ENCODE data around the gene CSAD. TPM values are rescaled to one million over a fixed set of nuclear protein-coding genes. Genes with fewer than 3 reads are reported as not detected.
"Not testable (repeated sequence)": the region's sequence is repeated elsewhere in the genome, so short reads cannot be mapped to it uniquely, and the experiment has no call there.

CSAD gene
- total RNA-seq, 2 experiments from 2014 or later = 14.1 to 14.8 TPM

DNA sequence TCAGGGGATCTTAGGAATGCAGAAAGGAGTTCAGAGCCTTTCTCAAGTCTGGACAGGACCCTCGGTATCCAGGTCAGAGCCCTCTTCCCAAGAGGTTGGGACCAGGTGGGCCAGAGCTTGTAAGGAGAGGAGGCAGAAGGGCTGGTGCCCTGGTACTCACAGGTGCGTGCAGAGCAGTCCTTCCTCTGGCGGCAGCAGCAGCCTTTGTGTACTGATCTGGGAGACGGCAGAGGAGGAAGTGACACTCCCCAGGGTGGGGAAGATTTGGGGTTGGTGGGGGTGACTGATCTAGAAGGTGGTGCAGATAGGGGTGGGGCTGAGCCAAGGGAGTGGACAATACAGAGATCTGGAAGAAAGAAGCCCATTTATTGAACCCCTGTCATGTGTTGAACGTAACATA lies 26.3 kb upstream of the CSAD start, which contains the start of gene ITGB7:
ITGB7 (minus strand) TSS at position 210 of the 400 bp plus-strand sequence. CDS start 6,808 bp downstream, outside the sequence.
- POLR2A ChIA-PET = interaction anchor here (0.6 to 2.2 kb wide), 2 partner anchors 26 to 48 kb away, joined by 3 to 21 read pairs; partner anchors contain the start of genes CSAD and ZNF740
- CTCF ChIA-PET = interaction anchor here (0.5 to 3.1 kb wide), 8 partner anchors 12 to 142 kb away, joined by 3 to 11 read pairs (median 4); partner anchors contain the start of gene AAAS

DNA sequence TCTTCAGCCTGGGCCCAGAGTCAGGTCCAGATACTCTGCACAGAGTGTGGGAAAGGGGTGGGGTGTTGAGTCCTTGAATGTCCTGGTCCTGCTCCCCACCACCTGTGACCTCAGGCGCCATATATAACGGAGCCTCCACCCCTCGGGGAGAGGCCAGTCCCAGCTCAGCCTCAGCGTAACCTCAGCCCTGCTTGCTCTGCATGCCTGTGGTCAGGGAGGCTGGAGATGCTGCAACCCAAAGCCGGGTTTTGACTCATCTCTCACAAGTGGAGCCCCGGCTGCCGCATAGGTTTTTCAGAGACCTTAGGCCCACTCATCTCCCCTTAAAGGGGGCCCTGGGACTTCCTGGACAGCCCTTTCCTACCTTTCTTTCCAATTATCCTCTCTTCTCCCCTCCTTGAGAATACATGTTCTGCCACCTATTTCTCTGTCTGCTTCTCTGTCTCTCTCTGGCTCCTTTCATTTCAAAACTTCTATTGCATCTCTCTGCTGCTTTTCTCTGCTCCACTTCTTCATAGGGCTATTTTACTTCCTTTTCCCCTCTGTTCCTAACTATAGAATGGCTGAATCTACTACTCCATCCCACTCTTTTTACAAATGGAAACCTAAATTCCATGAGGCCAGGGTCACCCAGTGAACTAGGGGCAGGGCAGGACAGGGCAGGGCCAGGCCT lies 25.2 kb upstream of the CSAD start:
- ChIA-PET POLR2A (interaction anchor here (0.5 to 1.9 kb wide), 5 partner anchors 14 to 139 kb away, joined by 3 to 10 read pairs (median 4); partner anchors contain the start of genes CSAD and ZNF740), CTCF (interaction anchor here (1.0 to 2.7 kb wide), 5 partner anchors 14 to 73 kb away, joined by 3 to 11 read pairs (median 6); a partner anchor contains a TSS)

DNA sequence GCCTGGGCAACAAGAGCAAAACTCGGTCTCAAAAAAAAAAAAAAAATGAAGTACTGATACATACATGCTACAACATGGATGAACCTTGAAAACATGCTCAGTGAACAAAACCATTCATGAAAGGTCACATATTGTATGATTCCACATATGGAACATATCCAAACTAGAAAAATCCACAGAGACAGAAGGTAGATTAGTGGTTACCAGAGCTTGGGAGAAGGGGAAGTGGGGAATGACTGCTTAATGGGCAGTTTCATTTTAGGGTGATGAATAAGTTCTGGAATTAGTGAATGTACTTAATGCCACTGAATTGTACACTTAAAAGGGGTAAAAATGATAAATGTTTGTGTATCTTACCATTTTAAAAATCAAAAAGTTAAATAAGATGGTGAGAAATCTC lies 23.6 kb upstream of the CSAD start:
- POLR2A ChIA-PET = interaction anchor here (1.5 kb wide), 1 partner anchor 91 kb away, joined by 5 read pairs; the partner anchor contains the start of gene PFDN5
- CTCF ChIA-PET = interaction anchor here (0.7 to 3.1 kb wide), 5 partner anchors 9 to 117 kb away, joined by 3 to 12 read pairs (median 6); partner anchors contain the start of gene AAAS

DNA sequence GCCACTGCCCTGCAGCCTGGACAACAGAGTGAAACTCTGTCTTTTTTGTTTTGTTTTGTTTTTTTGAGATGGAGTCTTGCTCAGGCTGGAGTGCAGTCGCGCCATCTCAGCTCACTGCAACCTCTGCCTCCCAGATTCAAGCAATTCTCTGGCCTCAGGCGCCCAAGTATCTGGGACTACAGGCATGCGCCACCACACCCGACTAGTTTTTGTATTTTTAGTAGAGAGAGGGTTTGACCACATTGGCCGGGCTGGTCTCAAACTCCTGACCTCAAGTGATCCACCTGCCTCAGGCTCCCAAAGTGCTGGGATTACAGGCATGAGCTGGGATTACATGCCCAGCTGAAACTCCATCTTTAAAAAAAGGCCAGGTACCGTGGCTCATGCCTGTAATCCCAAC lies 21.6 kb upstream of the CSAD start:
- POLR2A ChIA-PET = not testable (repeated sequence)
- CTCF ChIA-PET = interaction anchor here (1.8 to 3.1 kb wide), 2 partner anchors 11 to 12 kb away, joined by 4 to 12 read pairs; no protein-coding TSS in a partner anchor

DNA sequence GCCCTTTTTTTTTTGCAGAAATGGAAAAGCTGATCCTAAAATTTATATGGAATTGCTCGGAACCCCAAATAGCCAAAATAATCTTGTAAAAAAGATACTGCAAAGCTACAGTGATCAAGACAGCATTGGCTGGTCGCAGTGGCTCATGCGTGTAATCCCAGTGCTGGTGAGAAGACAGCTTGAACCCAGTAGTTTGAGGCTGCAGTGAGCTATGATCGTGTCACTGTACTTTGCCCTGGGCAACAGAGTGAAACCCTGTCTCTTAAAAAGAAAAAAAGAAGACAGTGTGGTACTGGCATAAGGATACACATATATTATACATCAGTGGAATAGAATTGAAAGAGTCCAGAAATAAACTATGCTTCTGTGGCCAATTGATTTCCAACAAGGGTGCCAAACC lies 20.9 kb upstream of the CSAD start:
- ChIA-PET CTCF (interaction anchor here (0.7 to 4.9 kb wide), 5 partner anchors 10 to 119 kb away, joined by 3 to 18 read pairs (median 4); no protein-coding TSS in a partner anchor), POLR2A (no interaction called here)

DNA sequence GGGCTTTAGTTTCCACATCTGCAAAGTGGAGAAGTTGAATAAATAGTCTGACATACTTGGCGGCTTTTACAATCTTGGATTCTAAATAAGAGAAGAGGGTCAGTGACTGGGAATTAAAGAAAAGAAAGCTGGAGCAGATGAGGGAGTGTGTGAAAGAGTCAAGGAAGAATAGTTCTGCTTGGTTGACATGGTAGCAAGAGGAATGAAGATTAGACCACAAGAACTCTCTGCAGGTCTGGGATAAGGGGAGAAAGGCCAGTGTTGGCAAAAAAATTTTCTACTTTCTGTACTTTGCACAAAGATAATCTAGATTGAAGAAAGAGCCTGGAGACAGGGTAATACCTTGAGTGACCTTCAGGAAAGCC lies 20.4 kb upstream of the CSAD start:
- CTCF ChIA-PET = interaction anchor here (0.7 to 4.9 kb wide), 5 partner anchors 10 to 120 kb away, joined by 3 to 19 read pairs (median 4); no protein-coding TSS in a partner anchor
- POLR2A ChIA-PET = no interaction called here

DNA sequence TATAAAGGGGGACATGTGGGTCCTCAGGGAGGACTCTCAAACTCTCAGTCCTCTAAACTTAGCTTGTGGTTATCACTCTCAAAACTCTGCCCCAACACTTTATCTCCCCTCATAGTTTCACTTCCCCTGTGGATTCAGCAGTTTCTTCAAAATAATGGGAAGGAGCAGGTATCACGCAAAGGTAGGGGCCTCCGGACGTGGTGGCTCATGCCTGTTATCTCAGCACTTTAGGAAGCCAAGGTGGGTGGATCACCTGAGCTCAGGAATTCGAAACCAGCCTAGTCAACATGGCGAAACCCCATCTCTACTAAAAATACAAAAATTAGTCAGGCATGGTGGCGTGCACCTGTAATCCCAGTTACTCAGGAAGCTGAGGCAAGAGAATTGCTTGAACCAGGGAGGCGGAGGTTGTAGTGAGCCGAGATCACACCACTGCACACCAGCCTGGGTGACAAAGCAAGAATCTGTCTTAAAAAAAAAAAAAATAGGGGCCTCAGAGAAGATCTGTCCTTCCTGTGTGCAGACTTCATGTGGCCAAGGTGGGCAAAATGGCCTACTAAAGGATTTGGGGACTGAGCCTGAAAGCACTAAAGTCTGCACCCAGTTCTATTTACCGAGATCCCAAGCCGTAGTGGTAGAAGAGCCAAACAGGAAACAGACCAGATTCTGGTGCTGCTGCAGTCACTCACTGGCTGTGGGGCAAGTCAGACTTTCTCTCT lies 19.9 kb upstream of the CSAD start:
- CTCF ChIA-PET = interaction anchor here (1.0 to 4.9 kb wide), 4 partner anchors 11 to 94 kb away, joined by 3 to 19 read pairs (median 11); partner anchors contain the start of gene PFDN5
- POLR2A ChIA-PET = interaction anchor here (1.0 to 1.6 kb wide), 2 partner anchors 9 to 20 kb away, joined by 3 to 4 read pairs; partner anchors contain the start of genes CSAD and ZNF740

DNA sequence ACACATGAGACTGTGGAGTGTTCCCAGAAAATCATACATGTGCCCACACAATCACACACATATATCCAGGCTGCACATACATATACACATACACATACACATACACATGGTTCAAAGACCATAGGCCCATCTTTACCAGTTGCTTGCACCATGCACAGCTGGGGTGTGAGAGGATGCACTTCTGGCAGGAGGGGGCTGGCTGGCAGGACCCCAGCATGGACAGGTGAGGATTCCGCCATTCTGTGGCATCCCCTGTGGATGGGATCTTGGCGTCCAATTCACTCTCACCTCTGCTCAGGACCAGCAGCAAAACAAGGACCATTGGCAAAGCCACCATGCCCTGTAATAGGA lies 19.4 kb upstream of the CSAD start:
- CTCF ChIA-PET = interaction anchor here (1.0 to 4.9 kb wide), 5 partner anchors 10 to 95 kb away, joined by 3 to 19 read pairs (median 4); partner anchors contain the start of gene PFDN5
- POLR2A ChIA-PET = interaction anchor here (1.0 to 1.6 kb wide), 2 partner anchors 8 to 19 kb away, joined by 3 to 4 read pairs; partner anchors contain the start of genes CSAD and ZNF740

DNA sequence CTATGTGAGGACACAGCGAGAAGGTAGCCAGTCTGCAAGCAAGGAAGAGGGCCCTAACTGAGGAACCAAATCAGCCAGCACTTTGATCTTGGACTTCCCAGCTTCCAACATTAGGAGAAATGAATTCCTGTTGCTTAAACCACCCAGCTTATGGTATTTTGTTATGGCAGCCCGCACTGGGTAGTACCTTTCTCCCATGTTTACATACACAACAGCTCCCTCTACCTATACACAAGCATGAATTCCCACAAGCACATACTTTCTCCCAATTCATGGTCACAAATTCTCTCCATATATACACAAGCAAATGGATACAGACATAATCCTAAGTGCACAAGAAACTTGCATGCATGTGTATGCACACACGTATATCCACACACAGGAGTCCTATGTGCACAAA lies 19.0 kb upstream of the CSAD start:
- POLR2A ChIA-PET = interaction anchor here (1.0 to 1.6 kb wide), 2 partner anchors 8 to 19 kb away, joined by 3 to 4 read pairs; partner anchors contain the start of genes CSAD and ZNF740
- CTCF ChIA-PET = interaction anchor here (0.5 to 4.9 kb wide), 6 partner anchors 9 to 95 kb away, joined by 3 to 19 read pairs (median 4); partner anchors contain the start of genes PFDN5 and ZNF740

DNA sequence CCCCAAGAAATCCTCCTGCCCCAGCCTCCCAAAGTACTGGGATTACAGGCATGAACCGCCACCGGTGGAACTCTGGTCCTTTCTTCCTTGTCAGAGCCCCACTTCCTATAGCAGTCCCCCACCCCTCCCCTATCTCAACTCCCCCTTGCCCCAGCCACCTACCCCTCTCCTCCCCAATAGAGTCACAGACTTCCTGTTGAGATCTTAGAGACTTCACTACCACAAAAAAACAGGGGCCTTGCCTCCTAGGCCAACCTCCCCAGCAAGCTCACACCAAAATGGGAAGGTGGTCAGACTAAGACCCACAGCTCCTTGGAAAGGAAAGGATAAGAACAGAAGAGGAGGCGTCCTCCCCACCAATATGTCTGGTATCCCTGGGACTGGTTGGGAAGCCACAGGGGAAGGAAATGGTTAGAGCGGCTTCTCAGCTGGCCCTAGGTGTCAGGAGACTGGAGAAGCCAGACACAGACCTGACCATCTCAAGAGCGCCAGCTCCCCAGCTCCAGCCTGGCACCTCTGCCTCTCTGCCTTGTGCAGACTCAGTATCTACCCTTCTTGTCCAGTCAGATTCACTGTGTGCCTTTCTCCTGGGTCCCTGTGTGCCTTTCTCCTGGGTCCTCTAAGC lies 17.9 kb upstream of the CSAD start:
- POLR2A ChIA-PET = interaction anchor here (0.6 to 1.7 kb wide), 2 partner anchors 18 to 28 kb away, joined by 3 to 6 read pairs; partner anchors contain the start of genes CSAD and ZNF740
- CTCF ChIA-PET = interaction anchor here (1.0 to 4.9 kb wide), 7 partner anchors 8 to 123 kb away, joined by 3 to 19 read pairs (median 5); partner anchors contain the start of genes AAAS and ZNF740

DNA sequence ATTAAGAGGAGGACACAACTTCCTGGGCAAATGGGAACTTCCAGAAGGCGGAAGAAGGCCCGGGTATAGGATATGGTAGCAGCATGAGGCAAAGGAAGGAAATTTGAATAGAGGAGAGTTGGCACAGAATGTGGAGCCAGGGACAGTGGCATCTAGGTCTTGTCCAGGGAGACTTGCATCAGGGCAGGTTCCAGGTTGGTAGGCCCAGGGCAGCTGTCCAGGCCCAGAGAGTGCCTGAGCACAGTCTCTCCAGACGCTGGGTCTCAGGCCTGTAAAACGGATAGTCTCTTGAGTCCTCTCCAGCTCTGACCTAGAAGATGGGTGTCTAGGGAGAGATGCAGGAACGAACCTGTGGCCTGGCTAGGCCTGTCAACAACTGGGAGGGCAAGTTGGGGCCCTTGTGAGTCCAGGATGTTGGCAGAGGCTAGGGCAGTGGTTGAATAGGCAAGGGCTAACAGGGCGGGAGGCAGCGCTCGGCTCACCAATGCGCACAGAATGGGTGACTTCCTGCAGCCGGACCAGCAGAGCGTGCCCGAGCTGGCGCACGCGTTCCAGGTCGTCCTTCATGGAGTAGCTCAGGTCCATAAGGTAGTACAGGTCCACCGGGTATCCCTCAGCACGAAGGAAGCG lies 16.4 kb upstream of the CSAD start:
- CTCF ChIA-PET = interaction anchor here (0.5 to 4.9 kb wide), 4 partner anchors 9 to 225 kb away, joined by 4 to 19 read pairs (median 12); no protein-coding TSS in a partner anchor
- POLR2A ChIA-PET = interaction anchor here (1.7 kb wide), 1 partner anchor 17 kb away, joined by 6 read pairs; the partner anchor contains the start of genes CSAD and ZNF740

DNA sequence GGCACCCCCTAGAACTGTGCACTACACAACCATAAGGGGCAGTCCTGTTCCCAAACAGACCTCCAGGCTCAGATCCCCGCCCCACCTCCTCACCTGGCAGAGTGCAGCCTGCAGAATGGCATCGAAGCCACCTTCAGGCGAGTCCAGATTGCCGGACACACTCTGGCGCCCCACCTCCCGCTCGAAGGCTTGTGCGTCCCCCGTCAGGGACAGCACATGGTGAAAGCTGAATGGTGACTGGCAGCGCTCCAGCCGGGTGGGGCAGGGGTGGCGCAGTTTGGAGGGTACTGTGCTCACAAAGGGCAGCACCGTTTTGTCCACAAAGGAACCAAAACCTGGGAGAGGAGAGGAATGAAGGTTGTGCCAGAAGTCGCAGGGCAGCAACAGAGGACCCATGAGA lies 15.8 kb upstream of the CSAD start:
- POLR2A ChIA-PET = no interaction called here
- CTCF ChIA-PET = interaction anchor here (2.4 kb wide), 1 partner anchor 9 kb away, joined by 7 read pairs; no protein-coding TSS in a partner anchor

DNA sequence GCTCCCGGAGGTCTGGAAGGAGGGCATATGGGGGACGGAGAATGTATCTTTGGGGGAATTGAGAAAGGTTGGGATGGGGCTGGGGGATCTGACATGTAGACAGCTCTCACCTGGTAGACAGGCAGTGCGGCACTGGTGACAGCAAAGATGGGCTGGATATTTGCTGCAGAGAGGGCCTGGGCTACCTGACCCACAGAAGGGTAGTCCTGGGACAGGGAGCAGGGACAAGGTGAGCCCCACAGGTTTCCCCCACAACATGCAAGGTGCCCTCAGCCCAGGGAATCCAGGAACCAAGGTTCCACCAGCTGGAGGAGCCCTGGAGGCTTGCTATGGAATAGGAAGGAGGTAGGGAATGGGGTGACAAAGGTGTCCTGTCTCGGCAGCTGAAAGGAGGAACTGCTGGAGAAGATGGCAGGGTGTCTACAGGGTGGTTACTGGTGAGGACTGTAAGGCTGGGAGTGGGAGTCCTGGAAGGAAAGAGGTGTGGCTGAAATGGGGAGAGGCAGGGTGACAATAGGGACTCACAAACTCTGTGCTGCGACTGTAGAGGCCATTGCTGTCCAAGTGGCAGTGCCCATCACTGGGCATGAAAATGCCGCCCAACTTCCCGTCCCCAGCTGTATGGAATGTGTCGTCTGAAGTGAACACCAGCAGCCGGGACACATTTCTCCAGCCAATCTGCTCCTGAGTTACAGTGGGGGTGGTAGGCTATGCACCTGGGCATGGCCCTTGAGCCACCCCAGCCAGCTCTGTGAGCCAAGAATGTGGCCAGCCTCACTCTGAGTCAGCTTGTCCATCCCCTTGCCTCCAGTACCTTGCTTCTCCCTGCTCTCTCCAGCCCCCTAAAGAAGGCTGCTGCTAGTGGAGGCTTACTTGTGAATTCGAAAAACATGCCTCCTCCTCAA lies 15.0 kb upstream of the CSAD start:
- ChIA-PET POLR2A (interaction anchor here (0.6 to 1.6 kb wide), 2 partner anchors 14 to 75 kb away, joined by 4 to 12 read pairs; no protein-coding TSS in a partner anchor), CTCF (interaction anchor here (0.5 to 1.3 kb wide), 3 partner anchors 18 to 52 kb away, joined by 3 to 5 read pairs (median 4); no protein-coding TSS in a partner anchor)

DNA sequence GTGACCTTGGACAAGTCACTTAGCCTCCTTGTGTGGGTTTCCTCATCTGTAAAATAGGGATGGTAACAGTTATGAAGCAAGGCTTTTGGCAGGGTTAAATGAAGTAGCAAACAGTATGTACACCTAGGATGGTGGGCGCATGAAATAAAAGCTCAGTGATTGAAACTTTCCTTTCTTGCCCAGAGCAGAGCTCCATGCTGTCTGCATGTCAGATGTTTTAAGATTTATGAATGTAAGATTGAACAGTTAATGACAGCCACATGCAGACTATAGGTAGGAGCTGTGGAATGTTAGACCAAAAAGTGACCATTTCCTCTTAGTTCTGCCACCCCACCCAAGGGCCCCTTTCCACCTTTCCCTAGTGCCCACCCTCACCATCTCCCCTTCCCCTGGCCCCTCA lies 14.2 kb upstream of the CSAD start:
- CTCF ChIA-PET = interaction anchor here (1.2 to 1.3 kb wide), 2 partner anchors 19 to 35 kb away, joined by 4 to 5 read pairs; no protein-coding TSS in a partner anchor
- POLR2A ChIA-PET = interaction anchor here (0.6 to 1.6 kb wide), 3 partner anchors 10 to 76 kb away, joined by 3 to 12 read pairs (median 4); no protein-coding TSS in a partner anchor

DNA sequence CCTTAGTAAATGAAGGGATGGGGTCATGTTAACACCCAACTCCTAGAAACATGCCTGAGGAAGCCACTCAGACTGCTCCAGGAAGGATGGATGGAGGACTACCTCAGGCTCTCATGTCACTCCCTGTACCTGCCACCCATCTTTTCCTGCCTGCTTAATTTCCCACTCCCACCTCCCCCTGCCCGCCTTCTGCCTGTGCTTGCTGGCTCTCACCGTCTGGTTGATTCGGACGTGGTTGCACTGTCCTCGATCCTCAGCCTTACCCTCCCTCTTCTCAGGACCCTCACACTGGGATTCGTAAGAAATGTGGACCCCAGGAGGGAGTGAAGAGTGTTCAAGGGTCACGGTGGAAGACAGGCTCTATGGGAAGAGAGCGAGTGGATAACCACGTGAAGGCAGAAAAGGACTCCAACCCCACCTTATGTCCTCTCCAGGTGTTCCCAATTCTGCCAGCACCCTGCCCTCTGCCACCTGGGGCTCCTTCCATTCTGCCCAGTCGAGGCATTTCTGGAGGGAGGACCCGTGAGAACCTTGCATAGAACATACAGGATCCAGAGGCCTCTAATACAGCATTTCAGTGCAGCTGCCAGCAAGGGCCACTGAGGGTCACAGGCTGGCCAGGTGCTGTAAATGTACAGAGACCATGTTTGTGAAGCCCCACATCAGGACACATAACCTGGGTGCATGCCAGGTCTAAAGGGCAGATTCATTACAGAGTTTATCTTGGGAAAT lies 13.4 kb upstream of the CSAD start:
- CTCF ChIA-PET = interaction anchor here (0.6 to 1.3 kb wide), 2 partner anchors 35 to 117 kb away, joined by 4 to 5 read pairs; no protein-coding TSS in a partner anchor
- POLR2A ChIA-PET = interaction anchor here (1.0 to 1.6 kb wide), 2 partner anchors 9 to 12 kb away, joined by 3 to 4 read pairs; no protein-coding TSS in a partner anchor

DNA sequence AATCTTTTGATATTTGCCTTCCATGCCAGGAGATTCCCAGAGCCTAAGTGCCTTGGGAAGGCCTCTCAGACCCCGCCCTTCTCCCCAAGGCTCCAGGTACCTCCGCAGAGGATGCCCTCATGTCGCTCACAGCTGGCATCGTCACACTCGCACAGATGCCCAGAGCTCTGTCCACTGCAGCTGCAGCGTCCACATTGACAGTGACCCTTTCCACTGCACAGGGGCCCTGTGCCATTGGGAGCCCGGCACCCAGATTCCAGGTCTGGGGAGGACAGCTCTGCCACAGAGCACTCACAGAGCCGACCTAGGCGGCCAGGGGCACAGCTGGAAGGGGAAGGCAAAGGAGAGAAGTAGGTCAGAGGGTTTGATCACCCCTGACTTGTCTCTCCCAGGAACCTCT lies 12.3 kb upstream of the CSAD start:
- ChIA-PET POLR2A (no interaction called here), CTCF (no interaction called here)

Measured in activated CD8-positive, alpha-beta memory T cell treated with anti-CD3 and anti-CD28 coated beads for 36 hours (primary cell).